Endothelial cell of umbilical vein (primary cell): ENCODE results near the gene ETV1. TPM values are rescaled to one million over a fixed set of nuclear protein-coding genes. Genes with fewer than 3 reads are reported as not detected.

Experiments used
- BruUV-seq: library from RNA; stranded (reverse); fragments of 400-500 nt; replicated peaks from 2 replicates; lab custom pipeline; 2021; lab: Mats Ljungman, UMichigan
- CTCF ChIA-PET: fragments of 300-600, 350-600 bp; sonication (Branson Sonifier 250); formaldehyde crosslinking; loops from one replicate; lab custom pipeline; 2021; ENCODE audit warnings: antibody characterized with exemption, inconsistent platforms; lab: Charles Lee
- POLR2A ChIA-PET: fragments of 300-600, 350-600 bp; sonication (Branson Sonifier 250); formaldehyde crosslinking; loops from one replicate; lab custom pipeline; 2021; ENCODE audit warnings: antibody characterized with exemption, inconsistent platforms; lab: Charles Lee
- DNase-seq: peaks from one replicate; pipeline ENCODE4 v3.0.0-alpha.2; 2011; ENCODE audit warnings: low read depth, low spot score
- FAIRE-seq: peaks from 2 replicates; lab custom pipeline; 2011; peaks lifted over from hg19 to GRCh38; lab: Jason Lieb, UNC
- H2AFZ ChIP-seq: 2 replicates; pipeline ENCODE4 v1.6.0; 2012; ENCODE audit warnings: low read depth, low read length, control low read depth, inconsistent platforms
- H3K27ac ChIP-seq: 2 replicates; pipeline ENCODE4 v1.5.1; 2011; ENCODE audit warnings: low read depth, mild to moderate bottlenecking, control low read depth, low read length, moderate library complexity; ENCODE audit not compliant: insufficient read depth
- H3K27me3 ChIP-seq, 2 experiments: 2 replicates each; pipeline versions ENCODE4 v1.6.0 to v1.6.1; 2011; ENCODE audit warnings: low read length in 2 of 2, mixed read lengths in 1 of 2; ENCODE audit not compliant: control insufficient read depth in 2 of 2, insufficient read depth in 2 of 2
- H3K36me3 ChIP-seq, 2 experiments: 2 replicates in 1 of 2; 3 replicates in 1 of 2; pipeline ENCODE4 v1.5.1; 2011; ENCODE audit warnings: low read length in 2 of 2, mild to moderate bottlenecking in 1 of 2, moderate library complexity in 1 of 2; ENCODE audit not compliant: control insufficient read depth in 2 of 2, insufficient read depth in 2 of 2; ENCODE audit errors: extremely low read depth in 1 of 2
- H3K4me1 ChIP-seq: 3 replicates; pipeline ENCODE4 v1.5.1; 2011; ENCODE audit warnings: mild to moderate bottlenecking, low read length; ENCODE audit not compliant: control insufficient read depth, insufficient read depth; ENCODE audit errors: extremely low read depth
- H3K4me2 ChIP-seq: 2 replicates; pipeline ENCODE4 v1.6.1; 2011; ENCODE audit warnings: low read length, control low read depth, mixed read lengths; ENCODE audit not compliant: insufficient read depth
- H3K4me3 ChIP-seq, 3 experiments: fragments of 200-600 bp in 1 of 3; sonication (generic), shearing (Covaris generic) in 1 of 3; replicated peaks in 1 of 3; 2 replicates each; pipeline ENCODE4 v1.5.1; 2011 to 2016; ENCODE audit warnings: control low read depth in 3 of 3, low read length in 3 of 3, mild to moderate bottlenecking in 2 of 3, inconsistent platforms in 1 of 3, low read depth in 1 of 3, moderate library complexity in 1 of 3; ENCODE audit not compliant: insufficient read depth in 1 of 3
- H3K79me2 ChIP-seq: 2 replicates; pipeline ENCODE4 v1.6.0; 2012; ENCODE audit warnings: low read length, inconsistent platforms; ENCODE audit not compliant: control insufficient read depth, insufficient read depth
- H3K9ac ChIP-seq: replicated peaks from 2 replicates; pipeline ENCODE3; 2011; ENCODE audit warnings: low read length, control low read depth; ENCODE audit not compliant: insufficient read depth; ENCODE audit errors: extremely low read depth
- H3K9me1 ChIP-seq: replicated peaks from 3 replicates; pipeline ENCODE4 v1.6.0; 2011; ENCODE audit warnings: mild to moderate bottlenecking, low read length; ENCODE audit not compliant: control insufficient read depth, insufficient read depth; ENCODE audit errors: extremely low read depth
- H3K9me3 ChIP-seq: replicated peaks from 2 replicates; pipeline ENCODE4 v1.5.1; 2012; ENCODE audit warnings: low read length, inconsistent platforms; ENCODE audit not compliant: control insufficient read depth, insufficient read depth
- H4K20me1 ChIP-seq: replicated peaks from 2 replicates; pipeline ENCODE3; 2011; ENCODE audit warnings: mild to moderate bottlenecking, low read length; ENCODE audit not compliant: control insufficient read depth, insufficient read depth; ENCODE audit errors: extremely low read depth
- CTCF ChIP-seq, 2 donors: IDR thresholded peaks; 1 replicate in 1 of 2; 2 replicates in 1 of 2; pipeline ENCODE4 v1.5.1; 2011; ENCODE audit warnings: low read length in 2 of 2, mild to moderate bottlenecking in 2 of 2, moderate library complexity in 2 of 2, control low read depth in 1 of 2, inconsistent platforms in 1 of 2, low read depth in 1 of 2; ENCODE audit not compliant: insufficient read depth in 1 of 2; ENCODE audit errors: extremely low read depth in 1 of 2
- EZH2 ChIP-seq: IDR thresholded peaks from 2 replicates; pipeline ENCODE4 v1.6.1; 2012; ENCODE audit warnings: borderline replicate concordance, low read depth, mild to moderate bottlenecking, moderate library complexity, low read length, inconsistent platforms; ENCODE audit not compliant: severe bottlenecking
- GATA2 ChIP-seq: IDR thresholded peaks from 2 replicates; pipeline ENCODE4 v1.7.0; 2011; ENCODE audit warnings: low read depth, mild to moderate bottlenecking, moderate library complexity, mixed read lengths, low read length; ENCODE audit not compliant: insufficient read length, insufficient read depth
- JUN ChIP-seq: IDR thresholded peaks from 2 replicates; pipeline ENCODE4 v1.6.1; 2011; ENCODE audit warnings: borderline replicate concordance, low read depth; ENCODE audit not compliant: insufficient read length, insufficient read depth
- MYC ChIP-seq: IDR thresholded peaks from one replicate; pipeline ENCODE4 v1.6.1; 2011; ENCODE audit warnings: mild to moderate bottlenecking, low read depth, low read length
- dilution Hi-C: fragments of 300-500 bp; cut with MboI; formaldehyde crosslinking; loops from one replicate; pipeline ENCODE4 v1.15.0; 2019; ENCODE audit warnings: low sequenced_read_pairs; ENCODE audit not compliant: extremely low pct_ligation_motif_present
- intact Hi-C: fragments of 100-400 bp; cut with micrococcal nuclease; formaldehyde crosslinking; loops from one replicate; pipeline ENCODE4 v1.10.0; 2022
- polyA plus RNA-seq, 4 experiments: library from polyadenylated mRNA; depleted of rRNA in 3 of 4; stranded (reverse) in 3 of 4; unstranded in 1 of 4; fragments of >200 nt; gene quantifications; 2 replicates each; pipeline versions ENCODE4 v1.2.1 to v1.2.3, GENCODE V29; 2011 to 2012; ENCODE audit warnings: missing spikeins in 1 of 4
- total RNA-seq: library from RNA; stranded (reverse); gene quantifications from 2 replicates; pipeline ENCODE4 v1.2.3, GENCODE V29; 2021

Gene ETV1
- total and polyA plus RNA-seq, 2 donors (not counting 3 experiments of a cell fraction or from before 2014, with no cell fraction given), result 8.4 to 16.6 TPM

GRCh38 chr7:13904007-13904406 lies 85.5 kb downstream of the ETV1 start:
- ChIA-PET POLR2A (no interaction called here), CTCF (no interaction called here)
- no peaks in the 10 kb centered on the region for H4K20me1 ChIP-seq
- no peak overlapping the region for H2AFZ ChIP-seq
- no peak overlapping the region for H3K9ac ChIP-seq
- TF ChIP-seq EZH2 (no peak), MYC (no peak)
- no peak for FAIRE-seq
- no peaks in the 10 kb centered on the region for H3K9me3 ChIP-seq
- peaks cover 0 to 3% of the 10 kb centered on the region in 2 experiments for H3K36me3 ChIP-seq
- no TSS peak for BruUV-seq
- H3K4me3 ChIP-seq, result no peak overlapping the region
- no peaks in the 10 kb centered on the region for H3K9me1 ChIP-seq
- no peaks in the 10 kb centered on the region for H3K27me3 ChIP-seq
- no peak overlapping the region for H3K4me2 ChIP-seq
- dilution Hi-C loops (no loop called here), intact Hi-C loops (no loop called here)
- no peaks in the 10 kb centered on the region for H3K79me2 ChIP-seq
- no peak overlapping the region for H3K27ac ChIP-seq
- peaks cover 8% of the 10 kb centered on the region for H3K4me1 ChIP-seq
- no peak for DNase-seq

- POLR2A ChIA-PET, result no interaction called here
- no peaks in the 10 kb centered on the region for H4K20me1 ChIP-seq
- no peak for TF ChIP-seq GATA2
- no peak for TF ChIP-seq CTCF (IDR thresholded peaks at IDR 0.05; ENCODE audit: extremely low read depth in 1 of 2, insufficient read depth in 1 of 2, low read depth in 1 of 2, low read length in 2 of 2)
- TF ChIP-seq EZH2, result no peak
- no peak for TF ChIP-seq JUN
- H3K9ac ChIP-seq, result no peak overlapping the region
- no peak for DNase-seq
- BruUV-seq, result no TSS peak
- no peak overlapping the region for H3K27ac ChIP-seq
- H3K4me3 ChIP-seq, result no peak overlapping the region
- no peaks in the 10 kb centered on the region for H3K79me2 ChIP-seq
- intact Hi-C loops, result no loop called here
- CTCF ChIA-PET, result no interaction called here
- H3K4me1 ChIP-seq, result no peaks in the 10 kb centered on the region
- H3K9me1 ChIP-seq, result no peaks in the 10 kb centered on the region
- no peaks in the 10 kb centered on the region for H3K9me3 ChIP-seq
- peaks cover 0 to 3% of the 10 kb centered on the region in 2 experiments for H3K36me3 ChIP-seq
- H2AFZ ChIP-seq, result no peak overlapping the region
- H3K27me3 ChIP-seq, result no peaks in the 10 kb centered on the region
- no peak for FAIRE-seq
- no peak overlapping the region for H3K4me2 ChIP-seq
- dilution Hi-C loops, result no loop called here
Observed at GRCh38 chr7:13901577-13901976, 87.9 kb downstream of the ETV1 start.
